Activated CD4-positive, alpha-beta memory T cell treated with anti-CD3 and anti-CD28 coated beads for 36 hours (primary cell): ENCODE data around the gene RIPOR2. TPM values are rescaled to one million over a fixed set of nuclear protein-coding genes. Genes with fewer than 3 reads are reported as not detected.
"Not testable (repeated sequence)": the region's sequence is repeated elsewhere in the genome, so short reads cannot be mapped to it uniquely, and the experiment has no call there.

Experiments used
- CTCF ChIA-PET: fragments of 350-600 bp; sonication (Branson Sonifier 250); formaldehyde crosslinking; loops from one replicate; lab custom pipeline; 2021; ENCODE audit warnings: antibody characterized with exemption, inconsistent platforms; lab: Charles Lee
- POLR2A ChIA-PET: fragments of 350-600 bp; sonication (Branson Sonifier 250); formaldehyde crosslinking; loops from one replicate; lab custom pipeline; 2021; ENCODE audit warnings: antibody characterized with exemption; lab: Charles Lee
- DNase-seq: peaks from one replicate; pipeline ENCODE4 v3.0.0-alpha.2; 2020
- H3K27ac Mint-ChIP-seq: one replicate; pipeline ENCODE4 v1.8.0; 2021; ENCODE audit warnings: mixed read lengths
- H3K27me3 Mint-ChIP-seq: one replicate; pipeline ENCODE4 v1.8.0; 2021; ENCODE audit warnings: mixed read lengths
- H3K36me3 Mint-ChIP-seq: one replicate; pipeline ENCODE4 v1.8.0; 2021; ENCODE audit warnings: mixed read lengths
- H3K4me1 Mint-ChIP-seq: one replicate; pipeline ENCODE4 v1.8.0; 2021; ENCODE audit warnings: low read depth, mixed read lengths
- H3K4me3 Mint-ChIP-seq: one replicate; pipeline ENCODE4 v1.8.0; 2021; ENCODE audit warnings: mild to moderate bottlenecking, mixed read lengths
- H3K9me3 Mint-ChIP-seq: one replicate; pipeline ENCODE4 v1.8.0; 2021; ENCODE audit warnings: mixed read lengths
- intact Hi-C: fragments of 100-400 bp; cut with micrococcal nuclease; formaldehyde crosslinking; loops from one replicate; pipeline ENCODE4 v1.15.1; 2023
- total RNA-seq, 2 experiments: library from RNA; stranded (reverse); gene quantifications; one replicate each; pipeline ENCODE4 v1.2.3, GENCODE V29; 2021

Gene RIPOR2
- total RNA-seq, 2 experiments from 2014 or later = 64.5 to 68.7 TPM

- intact Hi-C loops = loop anchor here (10.0 kb wide), 1 partner anchor 477 kb away; no protein-coding TSS in a partner anchor
- H3K27ac Mint-ChIP-seq = no peak overlapping the region
- no peaks in the 10 kb centered on the region for H3K9me3 Mint-ChIP-seq
- ChIA-PET POLR2A (no interaction called here), CTCF (interaction anchor here (0.6 to 1.4 kb wide), 3 partner anchors 177 to 310 kb away, joined by 3 to 4 read pairs (median 3); no protein-coding TSS in a partner anchor)
- DNase-seq = no peak
- H3K27me3 Mint-ChIP-seq = no peaks in the 10 kb centered on the region
- peaks cover 5% of the 10 kb centered on the region for H3K4me1 Mint-ChIP-seq
- no peak overlapping the region for H3K4me3 Mint-ChIP-seq
- H3K36me3 Mint-ChIP-seq = no peaks in the 10 kb centered on the region
Measured at GRCh38 chr6:24761193-24761835, 174.4 kb downstream of the RIPOR2 start.

- CTCF ChIA-PET = interaction anchor here (1.0 to 1.6 kb wide), 2 partner anchors 13 to 38 kb away, joined by 3 to 4 read pairs; no protein-coding TSS in a partner anchor
- intact Hi-C loops = loop anchor here (10.0 kb wide), 1 partner anchor 475 kb away; no protein-coding TSS in a partner anchor
- H3K9me3 Mint-ChIP-seq = no peaks in the 10 kb centered on the region
- no peaks in the 10 kb centered on the region for H3K36me3 Mint-ChIP-seq
- H3K4me1 Mint-ChIP-seq = peaks cover 3% of the 10 kb centered on the region
- POLR2A ChIA-PET = no interaction called here
- no peak for DNase-seq
- H3K27me3 Mint-ChIP-seq = no peaks in the 10 kb centered on the region
- H3K27ac Mint-ChIP-seq = no peak overlapping the region
- no peak overlapping the region for H3K4me3 Mint-ChIP-seq
Measured at GRCh38 chr6:24760210-24760609, 175.6 kb downstream of the RIPOR2 start.

- intact Hi-C loops = loop anchor here (10.0 kb wide), 1 partner anchor 475 kb away; no protein-coding TSS in a partner anchor
- Mint-ChIP-seq H3K4me3 (no peak overlapping the region), H3K36me3 (no peaks in the 10 kb centered on the region), H3K27ac (no peak overlapping the region), H3K4me1 (peaks cover 3% of the 10 kb centered on the region), H3K9me3 (no peaks in the 10 kb centered on the region), H3K27me3 (no peaks in the 10 kb centered on the region)
- DNase-seq = no peak
- POLR2A ChIA-PET = no interaction called here
- CTCF ChIA-PET = interaction anchor here (1.6 kb wide), 1 partner anchor 38 kb away, joined by 4 read pairs; no protein-coding TSS in a partner anchor
Measured at GRCh38 chr6:24759718-24760117, 176.0 kb downstream of the RIPOR2 start.

- Mint-ChIP-seq H3K4me1 (peaks cover 3% of the 10 kb centered on the region), H3K27me3 (no peaks in the 10 kb centered on the region), H3K4me3 (no peak overlapping the region), H3K9me3 (no peaks in the 10 kb centered on the region), H3K27ac (no peak overlapping the region), H3K36me3 (no peaks in the 10 kb centered on the region)
- CTCF ChIA-PET = no interaction called here
- intact Hi-C loops = no loop called here
- DNase-seq = no peak
- POLR2A ChIA-PET = no interaction called here
Measured at GRCh38 chr6:24757611-24758010, 178.1 kb downstream of the RIPOR2 start.

GRCh38 chr6:24755279-24755678 lies 180.5 kb downstream of the RIPOR2 start:
- Mint-ChIP-seq H3K4me3 (no peak overlapping the region), H3K27ac (no peak overlapping the region), H3K27me3 (peaks cover 1% of the 10 kb centered on the region), H3K4me1 (no peaks in the 10 kb centered on the region), H3K9me3 (peaks cover 3% of the 10 kb centered on the region), H3K36me3 (no peaks in the 10 kb centered on the region)
- intact Hi-C loops = no loop called here
- CTCF ChIA-PET = no interaction called here
- POLR2A ChIA-PET = no interaction called here
- no peak for DNase-seq

GRCh38 chr6:24754378-24754777 lies 181.4 kb downstream of the RIPOR2 start:
- H3K27me3 Mint-ChIP-seq, H3K27ac Mint-ChIP-seq, H3K4me3 Mint-ChIP-seq, H3K9me3 Mint-ChIP-seq, H3K4me1 Mint-ChIP-seq, intact Hi-C loops, CTCF ChIA-PET, POLR2A ChIA-PET, H3K36me3 Mint-ChIP-seq, DNase-seq: not testable (repeated sequence)

Other genes with a start within 250 kb of the RIPOR2 start
- gene C6orf62, start 216.8 kb downstream of the RIPOR2 start, total RNA-seq = 100 to 1,000 TPM; 130 to 134 TPM
- 10 to 100 TPM; 76.5 to 77.4 TPM for gene GMNN, start 161.0 kb downstream of the RIPOR2 start, total RNA-seq
- not detected for gene ARMH2, start 137.0 kb downstream of the RIPOR2 start, total RNA-seq